Right lobe of liver (tissue), 4 donors: Measurements from ENCODE around the gene ANXA4.

Source experiments
- CTCF ChIP-seq, 4 donors: fragments of 200-600 bp in 3 of 4; fragments of 450-650 bp in 1 of 4; IDR thresholded peaks; one replicate each; pipeline versions ENCODE4 v1.5.1 to v1.8.0; 2016 to 2022; ENCODE audit warnings: antibody characterized with exemption in 4 of 4, mild to moderate bottlenecking in 2 of 4
- POLR2A ChIP-seq: fragments of 450-650 bp; IDR thresholded peaks from one replicate; pipeline ENCODE4 v1.6.1; 2017; ENCODE audit warnings: antibody characterized with exemption, mild to moderate bottlenecking
- donor health status: DM: no; HTN: no; CAD: no.
- donor health status: DM: no; HTN: no; CAD: no.
- donor health status: DM: no; HTN: yes; CAD: no.

DNA sequence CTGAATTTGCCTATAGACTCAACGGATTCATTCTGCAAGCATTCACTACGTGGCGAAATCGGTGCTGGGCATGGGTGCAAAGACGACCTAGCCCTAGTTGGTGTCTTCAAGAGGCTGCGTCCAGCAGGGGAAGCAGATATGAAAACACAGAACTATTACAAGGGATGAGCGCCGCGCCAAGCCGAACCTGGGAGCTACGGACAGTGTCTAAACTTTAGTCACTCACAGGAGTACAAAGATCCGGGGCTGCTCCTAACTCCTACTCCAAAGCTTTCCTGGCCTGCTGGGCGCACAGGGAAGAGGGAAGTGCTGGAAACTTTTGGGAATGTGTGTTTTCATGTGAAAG lies 732 bp upstream of the ANXA4 start:
- no peak for TF ChIP-seq CTCF (IDR thresholded peaks at IDR 0.05)
- TF ChIP-seq POLR2A = no peak
